HG02798 (cell line): Measurements from ENCODE around the gene DKK3.

Source experiments
- ATAC-seq: cut with Tn5 transposase; IDR thresholded peaks from one replicate; pipeline ENCODE4 v1.9.1; 2021; ENCODE audit warnings: mild to moderate bottlenecking; ENCODE audit not compliant: unreplicated experiment, poor library complexity

Gene DKK3

GRCh38 chr11:11952036-11952435 is 56.4 kb downstream of the DKK3 start:
- no peak for ATAC-seq

- ATAC-seq = no peak
Observed at GRCh38 chr11:11949482-11949881, 58.9 kb downstream of the DKK3 start.

- ATAC-seq = no peak
Observed at GRCh38 chr11:11948242-11948947, 60.0 kb downstream of the DKK3 start.

- no peak for ATAC-seq
Observed at GRCh38 chr11:11947825-11948224, 60.6 kb downstream of the DKK3 start.

- no peak for ATAC-seq
Observed at GRCh38 chr11:11946878-11947277, 61.5 kb downstream of the DKK3 start.

GRCh38 chr11:11946180-11946579 is 62.2 kb downstream of the DKK3 start:
- no peak for ATAC-seq

GRCh38 chr11:11944444-11944843 is 64.0 kb downstream of the DKK3 start:
- ATAC-seq = no peak

GRCh38 chr11:11942668-11943067 is 65.8 kb downstream of the DKK3 start:
- no peak for ATAC-seq

- ATAC-seq = no peak
Observed at GRCh38 chr11:11940551-11940950, 67.9 kb downstream of the DKK3 start.

- ATAC-seq = no peak
Observed at GRCh38 chr11:11937957-11938356, 70.5 kb downstream of the DKK3 start.

GRCh38 chr11:11937433-11937832 is 71.0 kb downstream of the DKK3 start:
- ATAC-seq = no peak

GRCh38 chr11:11935536-11935935 is 72.9 kb downstream of the DKK3 start:
- ATAC-seq = no peak

- ATAC-seq = no peak
Observed at GRCh38 chr11:11931461-11932055, 76.9 kb downstream of the DKK3 start.

GRCh38 chr11:11929920-11930319 is 78.5 kb downstream of the DKK3 start:
- ATAC-seq = no peak

- no peak for ATAC-seq
Observed at GRCh38 chr11:11923828-11924227, 84.6 kb downstream of the DKK3 start.

GRCh38 chr11:11916981-11917399 is 91.4 kb downstream of the DKK3 start:
- ATAC-seq = no peak

- ATAC-seq = no peak
Observed at GRCh38 chr11:11915625-11916024, 92.8 kb downstream of the DKK3 start.

GRCh38 chr11:11913395-11913794 is 95.0 kb downstream of the DKK3 start:
- no peak for ATAC-seq
